Stimulated activated CD4-positive, alpha-beta T cell treated with anti-CD3 and anti-CD28 coated beads, Interleukin-2, amount 100 ng/mL, for 24 hours (primary cell): ENCODE results near the gene CHSY3.

Source experiments
- DNase-seq, 2 donors: peaks; one replicate each; pipeline ENCODE4 v3.0.0-alpha.2; 2020

CHSY3 gene

GRCh38 chr5:130032807-130033206, 128.5 kb downstream of the CHSY3 start:
- no peak for DNase-seq

DNA sequence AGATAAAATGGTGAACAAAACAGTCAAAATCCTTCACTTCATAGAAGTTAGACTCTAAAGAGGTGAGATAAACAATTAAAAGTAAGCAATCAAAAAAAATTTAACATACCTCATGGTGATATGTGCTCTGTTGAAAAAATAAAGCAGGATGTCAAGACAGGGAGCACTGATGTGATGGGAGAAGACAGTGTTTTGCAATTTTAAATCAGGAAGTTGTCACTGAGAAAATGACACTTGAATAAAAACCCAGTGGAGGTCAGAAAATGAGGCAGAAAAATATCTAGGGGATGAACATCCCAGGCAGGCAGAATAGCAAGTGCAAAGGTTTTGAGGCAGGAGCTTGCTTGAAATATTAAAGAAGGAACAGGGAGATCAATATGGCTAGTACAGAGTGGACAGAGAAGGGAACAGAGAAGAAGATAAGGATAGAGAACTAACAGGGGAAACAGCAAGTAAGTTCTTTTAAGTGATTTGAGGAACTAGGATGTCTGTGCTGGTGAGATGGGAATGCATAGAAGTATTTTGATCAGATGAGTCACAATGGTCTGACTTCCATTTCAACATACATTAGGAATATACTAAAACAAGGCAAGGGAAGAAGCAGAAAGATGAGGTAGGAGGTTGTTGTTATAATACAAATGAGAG, 130.4 kb downstream of the CHSY3 start:
- DNase-seq = no peak

DNA sequence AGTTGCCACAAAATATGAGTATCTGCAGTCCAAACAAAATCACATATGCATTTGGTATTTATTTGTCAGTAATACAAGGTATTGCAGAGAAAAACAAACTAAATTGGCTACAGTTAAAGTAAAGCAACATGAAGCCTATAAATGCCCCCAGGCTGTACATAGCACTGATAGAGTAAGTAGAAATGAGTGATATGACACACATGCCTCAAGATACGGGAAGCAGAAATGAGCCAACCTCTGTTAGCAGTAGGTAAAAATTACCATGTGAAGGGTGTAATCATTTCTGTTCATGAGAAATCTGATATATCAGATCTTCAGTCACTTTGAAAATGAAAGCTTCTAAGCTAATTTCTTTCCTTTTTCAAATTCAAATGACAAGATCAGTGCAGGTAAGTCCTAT, 131.1 kb downstream of the CHSY3 start:
- DNase-seq = no peak

GRCh38 chr5:130037905-130038304, 133.6 kb downstream of the CHSY3 start:
- DNase-seq = no peak

GRCh38 chr5:130043834-130044233, 139.6 kb downstream of the CHSY3 start:
- no peak for DNase-seq

- no peak for DNase-seq
These were observed 141.1 kb downstream of the CHSY3 start for GRCh38 chr5:130045334-130045733.

GRCh38 chr5:130050585-130050984, 146.3 kb downstream of the CHSY3 start:
- DNase-seq = no peak

GRCh38 chr5:130052752-130053151, 148.5 kb downstream of the CHSY3 start:
- no peak for DNase-seq

DNA sequence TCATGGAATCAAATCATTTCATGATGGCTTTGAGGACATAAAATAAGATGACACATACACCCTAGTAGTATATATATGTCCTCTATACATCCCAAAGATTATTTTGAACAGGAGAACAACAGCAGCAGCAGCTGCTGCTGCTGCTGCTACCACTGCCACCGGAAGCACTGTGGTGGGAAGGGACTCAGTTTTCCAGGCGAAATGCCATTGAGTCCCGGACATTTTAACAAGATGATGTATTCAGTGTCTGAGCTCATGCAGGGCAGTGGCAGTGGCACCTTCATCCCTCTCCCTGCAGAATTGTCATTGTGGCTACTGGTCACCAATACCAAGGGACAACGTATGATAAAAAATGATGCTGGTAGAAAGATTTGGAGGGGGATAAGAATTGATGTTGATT, 151.3 kb downstream of the CHSY3 start:
- DNase-seq = no peak

GRCh38 chr5:130061746-130062145, 157.5 kb downstream of the CHSY3 start:
- no peak for DNase-seq

- DNase-seq = no peak
These were observed 159.3 kb downstream of the CHSY3 start for GRCh38 chr5:130063603-130064002.

- DNase-seq = no peak
These were observed 160.2 kb downstream of the CHSY3 start for GRCh38 chr5:130064484-130064883.

DNA sequence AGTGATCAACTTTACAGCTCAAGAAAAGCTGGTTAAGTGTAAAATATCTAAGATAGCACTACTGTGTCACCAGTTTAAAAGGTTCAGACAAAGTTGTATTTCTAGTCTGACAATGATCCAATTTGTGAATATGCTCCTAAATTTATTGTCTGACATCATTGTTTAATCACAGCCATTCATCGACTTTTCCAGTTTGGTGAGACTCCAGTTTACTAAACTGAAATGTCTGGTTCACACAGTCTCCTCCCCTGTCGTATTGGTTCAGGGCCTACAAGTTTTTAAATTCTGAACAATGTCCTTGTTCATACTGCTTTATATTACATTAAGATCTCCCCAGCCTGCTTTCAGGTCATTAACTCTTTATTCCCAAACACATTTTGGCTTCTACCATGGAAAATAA, 161.4 kb downstream of the CHSY3 start:
- DNase-seq = no peak

DNA sequence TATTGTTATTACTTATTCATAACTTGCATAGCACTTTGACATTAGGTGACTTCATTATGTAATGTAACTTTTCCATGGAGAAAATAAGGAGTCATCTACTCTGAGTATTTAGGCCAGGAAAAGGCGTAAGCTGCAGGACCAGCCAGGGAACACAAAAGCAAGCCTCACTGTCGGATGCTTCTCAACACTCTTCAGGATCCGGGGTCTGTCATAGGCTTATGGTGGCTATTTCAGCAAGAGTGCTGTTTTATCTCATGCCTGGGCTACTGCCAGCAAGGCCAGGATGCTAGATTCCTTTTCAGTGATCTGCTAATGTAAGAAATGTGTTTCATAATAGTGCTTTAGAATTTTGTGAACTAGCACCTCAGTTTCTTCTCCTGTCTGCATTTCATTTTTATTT, 162.4 kb downstream of the CHSY3 start:
- DNase-seq = no peak

DNA sequence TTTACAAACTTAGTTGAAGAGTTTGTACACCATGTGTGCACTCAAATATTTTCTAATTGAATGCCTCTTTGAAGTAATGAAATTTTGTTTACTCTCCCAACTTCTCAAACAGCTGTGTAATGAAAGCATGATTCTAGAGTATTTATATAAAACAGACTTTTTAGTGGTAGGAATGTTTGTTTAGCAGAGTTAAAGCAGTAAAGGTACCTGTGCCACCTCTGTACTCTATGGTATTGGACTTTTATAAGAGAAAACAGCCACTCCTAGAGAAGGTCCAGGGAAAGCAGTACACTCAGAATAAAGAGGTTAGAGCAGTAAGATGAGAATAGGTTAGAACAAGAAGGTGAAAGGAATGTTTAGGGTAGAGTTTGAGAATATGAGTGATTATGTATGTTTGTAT, 163.1 kb downstream of the CHSY3 start:
- DNase-seq = no peak

DNA sequence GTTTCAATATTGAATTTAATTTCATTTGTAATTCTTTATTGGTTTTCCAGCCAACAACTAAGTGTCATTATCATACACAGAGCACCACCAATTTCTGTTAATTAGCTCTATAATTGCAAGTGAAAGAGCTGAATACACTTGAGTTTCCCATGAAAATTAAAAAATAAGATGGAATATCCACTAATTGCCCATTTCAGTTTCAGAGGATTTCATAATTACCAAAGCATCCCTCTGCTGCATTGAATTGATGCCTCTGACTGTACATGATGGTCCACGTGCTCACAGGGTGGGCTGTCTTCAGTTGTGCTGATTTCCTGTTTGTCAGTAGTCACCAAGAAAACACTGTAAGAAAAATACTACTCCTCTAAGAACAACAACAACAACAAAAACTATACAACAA, 163.8 kb downstream of the CHSY3 start:
- no peak for DNase-seq

DNA sequence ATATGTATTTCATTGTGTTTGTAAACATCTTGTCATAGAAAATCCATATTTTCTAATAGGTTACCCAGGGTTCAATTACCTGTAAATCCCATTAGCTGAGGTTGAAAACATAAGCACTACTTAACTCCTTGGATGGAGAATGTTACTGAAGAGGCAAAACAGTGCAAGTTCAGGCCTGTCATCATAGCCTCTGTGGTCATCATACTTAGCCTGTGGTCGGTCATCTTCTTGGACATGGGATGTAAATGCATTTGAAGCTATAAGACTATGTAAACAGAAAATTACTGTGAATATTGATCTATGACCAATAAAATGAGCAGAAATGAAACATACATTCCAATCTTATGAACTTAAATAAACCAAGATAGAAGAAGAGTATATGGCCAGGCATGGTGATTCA, 164.7 kb downstream of the CHSY3 start:
- DNase-seq = no peak

- no peak for DNase-seq
These were observed 170.6 kb downstream of the CHSY3 start for GRCh38 chr5:130074820-130075219.

DNA sequence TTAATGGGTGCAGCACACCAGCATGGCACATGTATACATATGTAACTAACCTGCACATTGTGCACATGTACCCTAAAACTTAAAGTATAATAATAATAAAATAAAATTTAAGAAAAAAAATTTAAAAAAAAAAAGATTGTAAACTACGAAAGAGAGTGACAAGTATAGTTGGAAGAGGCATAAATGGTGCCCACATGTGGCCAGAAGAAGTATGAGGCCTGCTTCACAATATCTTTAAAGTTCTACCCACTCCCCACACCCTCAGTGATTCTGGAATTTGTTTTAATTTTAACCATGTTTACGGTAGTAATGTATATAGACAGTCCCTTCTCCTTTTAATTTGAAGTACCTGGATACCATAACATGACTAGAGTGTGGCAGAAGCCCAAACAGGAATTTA, 172.7 kb downstream of the CHSY3 start:
- DNase-seq = no peak

- DNase-seq = no peak
These were observed 174.4 kb downstream of the CHSY3 start for GRCh38 chr5:130078661-130079060.

DNA sequence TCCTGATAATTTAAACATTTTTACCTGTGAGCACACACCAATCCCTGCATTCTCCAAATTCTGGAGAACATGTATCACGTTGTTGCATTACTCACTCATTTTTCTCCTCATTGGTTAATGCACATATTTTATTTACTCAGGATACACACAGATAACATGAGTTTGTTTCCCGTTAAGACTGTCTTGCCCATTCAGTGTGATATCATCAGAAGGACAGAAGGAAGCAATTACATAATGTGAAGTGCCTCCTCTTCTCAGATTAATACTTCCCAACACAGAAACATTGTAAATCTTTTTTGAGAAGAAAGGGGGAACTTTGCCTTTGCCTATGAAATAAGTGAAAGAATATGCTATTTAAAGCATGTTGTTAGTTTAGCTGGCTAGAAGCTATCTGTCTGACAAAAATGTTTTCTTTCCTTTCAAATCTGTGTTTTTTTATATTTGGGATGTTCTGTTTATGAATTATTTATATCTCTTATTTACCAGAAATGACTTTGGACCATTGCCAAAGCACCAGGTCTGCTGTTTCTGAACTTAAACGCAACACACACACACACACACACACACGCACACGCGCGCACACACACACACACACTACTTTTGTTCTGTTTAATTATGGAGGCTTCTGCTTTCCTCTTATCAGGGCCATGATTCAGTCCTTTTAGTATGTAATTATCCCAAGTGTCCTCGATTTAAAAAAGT, 186.5 kb downstream of the CHSY3 start:
- DNase-seq = no peak

DNA sequence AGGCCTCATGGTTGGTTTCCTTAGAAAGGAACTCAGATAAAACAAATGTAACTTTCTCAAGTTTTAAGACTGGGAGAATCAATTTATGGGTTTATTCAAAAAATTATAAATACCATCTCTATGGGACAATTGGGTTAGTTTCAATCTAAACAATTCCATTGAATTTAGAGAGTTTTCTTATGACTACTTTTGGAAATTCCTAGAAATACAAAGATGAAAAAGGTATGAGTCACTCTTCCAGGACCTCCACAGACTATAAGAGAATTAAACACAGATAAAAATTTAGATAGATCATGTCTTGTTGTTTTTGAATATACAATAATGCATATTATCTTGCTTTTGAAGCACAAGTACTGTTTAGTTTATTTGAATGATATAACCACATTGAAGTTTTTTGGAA, 188.7 kb downstream of the CHSY3 start:
- no peak for DNase-seq

GRCh38 chr5:130096483-130096882, 192.2 kb downstream of the CHSY3 start:
- DNase-seq = no peak

DNA sequence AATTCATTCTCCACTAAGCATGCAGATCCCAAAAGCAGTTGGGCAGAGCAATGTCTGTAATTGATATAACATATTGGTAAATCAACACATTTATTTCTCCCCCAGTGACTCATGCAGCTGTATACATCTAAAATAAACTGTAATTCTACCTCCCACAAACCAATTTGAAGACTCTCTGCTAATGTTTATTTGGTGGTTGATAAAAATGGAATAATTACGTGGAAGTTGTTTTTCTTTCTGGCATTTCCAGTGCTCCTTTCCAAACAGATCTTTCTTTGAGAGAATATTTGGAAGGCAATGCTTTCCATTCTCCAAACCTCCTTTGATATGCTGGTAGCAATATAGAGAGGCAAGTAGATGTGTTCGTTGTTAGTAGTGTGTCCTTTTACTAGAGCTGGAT, 194.7 kb downstream of the CHSY3 start:
- DNase-seq = no peak

GRCh38 chr5:130102375-130102774, 198.1 kb downstream of the CHSY3 start:
- no peak for DNase-seq
